Non-pigmented ciliary epithelial cell (primary cell): Measurements from ENCODE around the gene HSP90B1.

Source experiments
- DNase-seq: peaks from one replicate; pipeline ENCODE4 v3.0.0-alpha.2; 2010; ENCODE audit warnings: low read depth

Gene HSP90B1

GRCh38 chr12:103930034-103930786 is at the start of gene HSP90B1:
Gene HSP90B1 (plus strand): TSS chr12:103930410. CDS start chr12:103930516, 106 bp downstream.
- peak; percentile 99 for DNase-seq

- no peak for DNase-seq
These were observed 48.9 kb upstream of the HSP90B1 start for GRCh38 chr12:103881261-103881660.

- DNase-seq, result no peak
These were observed 47.2 kb upstream of the HSP90B1 start for GRCh38 chr12:103882861-103883596.

- DNase-seq, result no peak
These were observed 46.3 kb upstream of the HSP90B1 start for GRCh38 chr12:103883908-103884307.

GRCh38 chr12:103884316-103884715 is 45.9 kb upstream of the HSP90B1 start:
- DNase-seq, result peak; percentile 47

- DNase-seq, result no peak
These were observed 43.9 kb upstream of the HSP90B1 start for GRCh38 chr12:103886195-103886797.

- no peak for DNase-seq
These were observed 42.5 kb upstream of the HSP90B1 start for GRCh38 chr12:103887738-103888137.

- DNase-seq, result no peak
These were observed 32.9 kb upstream of the HSP90B1 start for GRCh38 chr12:103897316-103897715.

- no peak for DNase-seq
These were observed 28.6 kb upstream of the HSP90B1 start for GRCh38 chr12:103901518-103902173.

GRCh38 chr12:103903993-103904392 is 26.2 kb upstream of the HSP90B1 start:
- DNase-seq, result no peak

- no peak for DNase-seq
These were observed 24.4 kb upstream of the HSP90B1 start for GRCh38 chr12:103905730-103906349.

- no peak for DNase-seq
These were observed 22.0 kb upstream of the HSP90B1 start for GRCh38 chr12:103908246-103908541.

GRCh38 chr12:103908877-103909276 is 21.3 kb upstream of the HSP90B1 start:
- no peak for DNase-seq

GRCh38 chr12:103909811-103910210 is 20.4 kb upstream of the HSP90B1 start:
- DNase-seq, result no peak

GRCh38 chr12:103912069-103912468 is 18.1 kb upstream of the HSP90B1 start:
- DNase-seq, result no peak

GRCh38 chr12:103913100-103913499 is 17.1 kb upstream of the HSP90B1 start:
- DNase-seq, result no peak

- DNase-seq, result no peak
These were observed 14.9 kb upstream of the HSP90B1 start for GRCh38 chr12:103915306-103915705.

GRCh38 chr12:103917873-103918272 is 12.3 kb upstream of the HSP90B1 start:
- DNase-seq, result no peak

- DNase-seq, result peak; percentile 76
These were observed 5.2 kb upstream of the HSP90B1 start for GRCh38 chr12:103924761-103925641.

- no peak for DNase-seq
These were observed 1.5 kb upstream of the HSP90B1 start for GRCh38 chr12:103928682-103929045.
